ENCODE data around the gene SYNE3. TPM values are rescaled to one million over a fixed set of nuclear protein-coding genes. Genes with fewer than 3 reads are reported as not detected.
A peak's percentile ranks its signal among the peaks of the same experiment; 100 is the strongest.

Gene SYNE3
- total and polyA plus RNA-seq, 2 donors (not counting 1 experiment from before 2014, with no cell fraction given) = 17.8 to 76.1 TPM

DNA sequence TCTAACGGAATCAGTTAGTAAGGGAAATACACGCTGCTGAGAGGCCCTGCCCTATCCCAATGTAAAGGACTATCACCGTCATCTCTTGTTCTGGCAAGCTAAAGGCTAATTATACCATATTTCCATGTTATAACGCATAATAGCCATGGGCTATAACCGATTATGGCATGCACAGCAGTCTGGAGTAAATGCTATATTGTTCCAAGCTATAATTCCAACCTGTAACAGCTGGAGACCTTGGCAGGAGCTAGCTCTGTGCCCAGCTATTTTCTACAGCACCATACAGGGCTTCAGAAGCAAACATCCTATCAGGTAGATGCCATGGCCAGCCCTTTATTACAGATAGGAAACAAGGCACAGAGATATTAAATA, 26.3 kb downstream of the SYNE3 start:
- CTCF ChIA-PET = interaction anchor here (0.9 to 1.7 kb wide), 4 partner anchors 25 to 63 kb away, joined by 3 to 4 read pairs (median 4); no protein-coding TSS in a partner anchor
- Mint-ChIP-seq H3K27ac (no peak overlapping the region), H3K9me3 (ENCODE audit: insufficient read depth) (no peaks in the 10 kb centered on the region), H3K27me3 (no peaks in the 10 kb centered on the region), H3K4me1 (peaks cover 82% of the 10 kb centered on the region), H3K4me3 (no peak overlapping the region)
- Histone ChIP-seq H3K4me2 (replicated peaks; ENCODE audit: low read depth, low read length, poor library complexity, severe bottlenecking) (no peak overlapping the region), H3K4me1 (ENCODE audit: control insufficient read depth in 2 of 2, insufficient read depth in 2 of 2, low read length in 2 of 2) (peaks cover 69 to 79% of the 10 kb centered on the region in 2 donors), H3K9me3 (ENCODE audit: control extremely low read depth in 1 of 3, control insufficient read depth in 2 of 3, insufficient read depth in 1 of 3, low read length in 2 of 3) (peaks cover 0 to 2% (median 0%) of the 10 kb centered on the region in 3 donors), H3K27me3 (replicated peaks in 1 of 4; ENCODE audit: control extremely low read depth in 1 of 4, control insufficient read depth in 3 of 4, insufficient read depth in 4 of 4, low read length in 3 of 4) (no peaks in the 10 kb centered on the region), H3K9ac (ENCODE audit: low read length) (no peak overlapping the region), H2AFZ (ENCODE audit: insufficient read depth, low read depth, low read length, poor library complexity, severe bottlenecking) (no peak overlapping the region), H3K27ac (ENCODE audit: low read length in 2 of 2) (peak overlapping the region in 1 of 2 donors; percentile 9), H3K4me3 (ENCODE audit: control extremely low read depth in 1 of 5, extremely low read depth in 1 of 5, insufficient read depth in 1 of 5, low read depth in 2 of 5, low read length in 4 of 5) (no peak overlapping the region), H3K36me3 (replicated peaks in 1 of 2; ENCODE audit: control extremely low read depth in 1 of 2, control insufficient read depth in 1 of 2, extremely low read depth in 1 of 2, insufficient read depth in 2 of 2, low read length in 1 of 2) (peaks cover 0 to 13% of the 10 kb centered on the region in 2 experiments), H3K79me2 (ENCODE audit: control insufficient read depth, insufficient read depth, low read length) (peaks cover 93% of the 10 kb centered on the region), H4K20me1 (ENCODE audit: control insufficient read depth, insufficient read depth, low read length, poor library complexity, severe bottlenecking) (peaks cover 13% of the 10 kb centered on the region)
- intact Hi-C loops (cut with micrococcal nuclease) = no loop called here
- DNase-seq (no peak), ATAC-seq (ENCODE audit: low read depth) (no peak)
- TF ChIP-seq EZH2 (IDR thresholded peaks at IDR 0.05; ENCODE audit: borderline replicate concordance, insufficient read depth, low read depth, low read length, poor library complexity, severe bottlenecking) = no peak
- TF ChIP-seq, protein P1, sequence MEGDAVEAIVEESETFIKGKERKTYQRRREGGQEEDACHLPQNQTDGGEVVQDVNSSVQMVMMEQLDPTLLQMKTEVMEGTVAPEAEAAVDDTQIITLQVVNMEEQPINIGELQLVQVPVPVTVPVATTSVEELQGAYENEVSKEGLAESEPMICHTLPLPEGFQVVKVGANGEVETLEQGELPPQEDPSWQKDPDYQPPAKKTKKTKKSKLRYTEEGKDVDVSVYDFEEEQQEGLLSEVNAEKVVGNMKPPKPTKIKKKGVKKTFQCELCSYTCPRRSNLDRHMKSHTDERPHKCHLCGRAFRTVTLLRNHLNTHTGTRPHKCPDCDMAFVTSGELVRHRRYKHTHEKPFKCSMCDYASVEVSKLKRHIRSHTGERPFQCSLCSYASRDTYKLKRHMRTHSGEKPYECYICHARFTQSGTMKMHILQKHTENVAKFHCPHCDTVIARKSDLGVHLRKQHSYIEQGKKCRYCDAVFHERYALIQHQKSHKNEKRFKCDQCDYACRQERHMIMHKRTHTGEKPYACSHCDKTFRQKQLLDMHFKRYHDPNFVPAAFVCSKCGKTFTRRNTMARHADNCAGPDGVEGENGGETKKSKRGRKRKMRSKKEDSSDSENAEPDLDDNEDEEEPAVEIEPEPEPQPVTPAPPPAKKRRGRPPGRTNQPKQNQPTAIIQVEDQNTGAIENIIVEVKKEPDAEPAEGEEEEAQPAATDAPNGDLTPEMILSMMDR (IDR thresholded peaks at IDR 0.05) = no peak
- POLR2A ChIA-PET = no interaction called here
- 100% methylated on average over 1 of the region's 5 CpGs for WGBS (ENCODE audit: insufficient coverage)

DNA sequence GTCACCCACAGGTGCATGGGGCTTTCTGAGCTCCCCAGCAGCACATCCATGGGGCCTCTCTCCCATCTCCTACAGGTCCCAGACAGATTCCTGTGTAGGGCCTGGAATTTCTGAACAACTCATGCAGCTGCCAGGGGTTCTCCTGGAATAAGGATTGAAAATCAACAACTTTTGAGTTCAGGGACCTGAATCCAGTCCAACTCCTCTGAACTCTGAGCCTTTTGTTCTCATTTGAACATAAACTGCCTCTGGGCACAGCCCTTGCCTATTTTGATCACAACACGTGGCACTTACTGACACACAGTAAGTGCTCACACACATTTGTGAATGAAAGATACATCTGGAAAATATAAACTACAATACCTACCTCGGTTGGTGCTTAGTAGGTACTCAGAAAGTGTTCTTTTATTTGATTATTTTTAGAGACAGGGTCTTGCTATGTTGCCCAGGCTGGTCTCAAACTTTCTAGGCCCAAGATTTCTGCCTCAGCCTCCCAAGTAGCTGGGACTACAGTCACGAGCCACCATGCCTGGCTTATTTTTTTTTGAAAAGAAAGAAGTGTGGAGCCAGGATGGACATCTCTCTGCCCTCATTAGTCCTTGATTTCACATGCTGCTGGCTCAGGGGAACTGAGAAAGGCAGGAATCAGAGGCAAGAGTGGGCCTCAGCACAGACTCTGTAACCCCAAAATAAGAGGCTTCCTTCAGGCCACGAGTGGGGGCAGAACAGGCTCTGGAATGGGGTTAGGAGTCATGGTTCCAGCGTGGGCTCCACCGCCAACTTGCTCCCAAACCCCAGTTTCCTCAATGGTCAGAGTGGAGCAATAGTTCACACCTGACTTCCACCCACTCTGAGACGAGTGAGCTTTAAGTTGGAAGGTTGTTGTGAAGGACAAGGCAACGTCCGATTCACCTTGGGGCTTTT, 27.0 kb downstream of the SYNE3 start:
- TF ChIP-seq EZH2 (IDR thresholded peaks at IDR 0.05; ENCODE audit: borderline replicate concordance, insufficient read depth, low read depth, low read length, poor library complexity, severe bottlenecking) = no peak
- TF ChIP-seq, protein P1 (IDR thresholded peaks at IDR 0.05) = no peak
- Histone ChIP-seq H3K27ac (ENCODE audit: low read length in 2 of 2) (peak overlapping the region in 1 of 2 donors; percentile 9), H3K27me3 (replicated peaks in 1 of 4; ENCODE audit: control extremely low read depth in 1 of 4, control insufficient read depth in 3 of 4, insufficient read depth in 4 of 4, low read length in 3 of 4) (no peaks in the 10 kb centered on the region), H3K36me3 (replicated peaks in 1 of 2; ENCODE audit: control extremely low read depth in 1 of 2, control insufficient read depth in 1 of 2, extremely low read depth in 1 of 2, insufficient read depth in 2 of 2, low read length in 1 of 2) (peaks cover 0 to 13% of the 10 kb centered on the region in 2 experiments), H3K9ac (ENCODE audit: low read length) (no peak overlapping the region), H3K4me1 (ENCODE audit: control insufficient read depth in 2 of 2, insufficient read depth in 2 of 2, low read length in 2 of 2) (peaks cover 68 to 79% of the 10 kb centered on the region in 2 donors), H3K4me3 (ENCODE audit: control extremely low read depth in 1 of 5, extremely low read depth in 1 of 5, insufficient read depth in 1 of 5, low read depth in 2 of 5, low read length in 4 of 5) (no peak overlapping the region), H3K4me2 (replicated peaks; ENCODE audit: low read depth, low read length, poor library complexity, severe bottlenecking) (peak overlapping the region; percentile 15), H3K9me3 (ENCODE audit: control extremely low read depth in 1 of 3, control insufficient read depth in 2 of 3, insufficient read depth in 1 of 3, low read length in 2 of 3) (peaks cover 0 to 2% (median 0%) of the 10 kb centered on the region in 3 donors), H2AFZ (ENCODE audit: insufficient read depth, low read depth, low read length, poor library complexity, severe bottlenecking) (no peak overlapping the region), H3K79me2 (ENCODE audit: control insufficient read depth, insufficient read depth, low read length) (peaks cover 96% of the 10 kb centered on the region), H4K20me1 (ENCODE audit: control insufficient read depth, insufficient read depth, low read length, poor library complexity, severe bottlenecking) (peaks cover 13% of the 10 kb centered on the region)
- ChIA-PET CTCF (interaction anchor here (0.6 to 1.7 kb wide), 5 partner anchors 17 to 62 kb away, joined by 3 to 4 read pairs (median 4); no protein-coding TSS in a partner anchor), POLR2A (no interaction called here)
- no peaks in the 10 kb centered on the region for H3K9me3 Mint-ChIP-seq (ENCODE audit: insufficient read depth)
- no peaks in the 10 kb centered on the region for H3K27me3 Mint-ChIP-seq
- peaks cover 83% of the 10 kb centered on the region for H3K4me1 Mint-ChIP-seq
- peak overlapping the region; percentile 26 for H3K4me3 Mint-ChIP-seq
- WGBS (ENCODE audit: insufficient coverage) = 100% methylated on average over 3 of the region's 9 CpGs
- ATAC-seq (ENCODE audit: low read depth) = no peak
- intact Hi-C loops (cut with micrococcal nuclease) = no loop called here
- peak overlapping the region; percentile 82 for H3K27ac Mint-ChIP-seq
- DNase-seq = no peak

Data from B cell (primary cell).